A375 (cell line): ENCODE data around the gene PRR4. TPM values are rescaled to one million over a fixed set of nuclear protein-coding genes. Genes with fewer than 3 reads are reported as not detected.

Experiments
- small RNA-seq: library from RNA; depleted of rRNA; stranded (forward); fragments of <200 nt; gene quantifications from one replicate; pipeline ENCODE3, GENCODE V24; 2014
- total RNA-seq: library from RNA; depleted of rRNA; stranded (reverse); fragments of >200 nt; shearing (Covaris generic); gene quantifications from 2 replicates; pipeline ENCODE4 v1.2.3, GENCODE V29; 2014; rRNA removed

PRR4 gene, protein sequence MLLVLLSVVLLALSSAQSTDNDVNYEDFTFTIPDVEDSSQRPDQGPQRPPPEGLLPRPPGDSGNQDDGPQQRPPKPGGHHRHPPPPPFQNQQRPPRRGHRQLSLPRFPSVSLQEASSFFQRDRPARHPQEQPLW
- 9.5 and 14.6 TPM in 2 replicates for total RNA-seq

GRCh38 chr12:10849425-10849878 lies at the start of gene PRR4:
Gene PRR4, minus strand, starts transcription at chr12:10849475. Its CDS starts 38 bp downstream, at chr12:10849437.

DNA sequence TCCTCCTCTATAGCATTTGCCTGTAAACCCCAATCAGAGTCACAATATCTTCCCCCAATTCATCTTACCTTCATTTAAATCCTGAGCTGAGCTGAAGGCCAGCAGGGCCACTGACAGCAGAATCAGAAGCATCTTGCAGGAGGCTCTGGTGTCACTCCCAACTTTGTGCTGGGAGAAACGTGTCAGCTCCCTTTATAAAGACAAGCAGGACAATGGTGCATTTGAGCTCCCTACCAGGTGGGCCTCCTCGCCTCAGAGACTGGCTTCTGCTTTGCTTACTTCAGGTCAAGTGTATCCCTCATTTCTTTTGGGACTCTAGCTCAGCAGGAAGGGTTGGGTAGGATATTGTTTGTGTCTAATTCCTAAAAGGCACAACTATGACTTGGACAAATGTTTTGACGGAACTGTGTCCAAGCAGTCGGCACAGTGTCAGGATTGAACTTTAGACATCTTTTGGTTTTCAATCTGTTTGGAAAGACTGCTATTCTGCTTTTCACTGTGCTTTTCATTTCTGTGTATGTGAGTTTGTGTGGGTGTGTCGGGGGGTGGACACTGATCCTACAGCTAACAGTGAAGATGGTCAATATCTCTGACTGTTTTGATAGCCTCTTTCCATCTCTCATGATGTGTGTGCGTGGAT lies 34.9 kb upstream of the PRR4 start, which contains the start of gene PRH1:
PRH1 (minus strand) TSS at position 170 of the 640 bp plus-strand sequence; CDS start at position 132, 38 bp downstream.

DNA sequence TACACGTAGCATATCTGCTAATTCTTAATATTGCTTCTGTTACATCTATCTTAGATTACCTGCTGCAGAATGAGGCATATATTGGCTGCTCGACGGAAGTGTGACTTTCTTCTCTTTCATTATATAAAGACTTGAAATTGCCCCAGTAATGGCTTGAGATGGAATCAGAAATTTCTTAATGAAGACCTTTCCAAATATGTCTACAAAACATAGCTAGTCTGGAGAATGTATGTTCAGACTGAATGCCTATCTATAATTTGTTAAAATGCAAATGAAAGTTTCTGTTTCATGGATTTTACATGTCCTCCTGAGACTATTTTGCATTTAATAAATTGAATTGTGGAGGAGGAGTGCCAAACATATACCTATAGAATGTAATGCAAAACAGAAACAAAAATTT lies 23.0 kb downstream of the PRR4 start, which contains the start of gene TAS2R10:
TAS2R10 (minus strand) TSS at position 101 of the 400 bp plus-strand sequence; CDS start at position 12, 89 bp downstream.

DNA sequence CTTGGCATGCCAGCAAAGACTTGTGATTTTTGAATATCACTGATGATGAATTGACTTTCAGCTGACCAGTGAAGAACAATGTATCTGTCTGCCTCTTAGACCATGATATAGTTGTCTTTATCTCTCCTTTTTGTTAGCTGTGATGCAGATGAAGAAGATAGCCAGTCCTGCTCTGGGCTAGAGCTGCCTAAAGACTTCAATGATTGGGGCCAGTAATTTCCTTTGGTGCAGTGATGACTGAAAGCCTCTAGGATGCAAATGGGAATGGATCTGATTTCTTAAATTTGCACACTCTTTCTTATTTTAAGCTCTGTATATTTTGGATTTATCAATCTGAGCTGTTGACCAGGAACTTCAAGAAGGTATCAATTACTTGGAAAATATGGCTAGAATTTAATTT lies 39.2 kb downstream of the PRR4 start, which contains the start of gene TAS2R9:
TAS2R9 (minus strand) TSS at position 101 of the 400 bp plus-strand sequence; CDS start at position 8, 93 bp downstream.

DNA sequence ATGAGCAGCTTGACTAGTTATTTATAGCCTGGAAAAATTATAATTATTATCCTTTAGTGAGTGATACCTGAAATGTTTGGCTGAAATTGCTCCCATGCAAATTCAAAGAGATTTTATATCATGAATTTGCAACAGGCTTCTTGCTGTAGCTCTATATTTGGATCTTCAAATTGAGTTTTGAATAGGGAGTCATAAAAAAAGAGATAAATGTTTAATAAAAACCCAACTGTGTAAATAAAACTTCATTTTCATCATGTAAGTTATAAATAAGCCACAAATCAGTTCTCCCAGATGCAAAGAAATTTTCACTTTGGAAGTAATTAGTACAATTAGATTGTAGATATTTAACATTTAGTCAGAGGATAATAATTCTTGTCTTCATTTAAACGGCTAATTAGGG lies 42.1 kb downstream of the PRR4 start, which contains the start of gene TAS2R8:
TAS2R8 (minus strand) TSS at position 101 of the 400 bp plus-strand sequence. CDS start 306 bp downstream, outside the sequence.

GRCh38 chr12:10802587-10802986 lies 46.7 kb downstream of the PRR4 start, which contains the start of gene TAS2R7:
Gene TAS2R7, minus strand, starts transcription at chr12:10802627. Its CDS starts 57 bp downstream, at chr12:10802570.

Small RNA genes within 50 kb of the gene (small RNA-seq; reads per million reads assigned to genes)
- gene PRR4, result not detected

Other genes starting within 250 kb of the PRR4 start
- 81.4 and 111 TPM in 2 replicates for gene MAGOHB, start 235.9 kb downstream of the PRR4 start, total RNA-seq
- 0.29 and 0.87 TPM in 2 replicates for gene STYK1, start 175.4 kb downstream of the PRR4 start, total RNA-seq
- gene YBX3, start 126.2 kb downstream of the PRR4 start, total RNA-seq, result 167 and 178 TPM in 2 replicates
- gene TAS2R7, start 46.8 kb downstream of the PRR4 start, total RNA-seq, result not detected in 2 replicates
- not detected in 2 replicates for gene TAS2R8, start 42.2 kb downstream of the PRR4 start, total RNA-seq
- not detected in 2 replicates for gene TAS2R9, start 39.3 kb downstream of the PRR4 start, total RNA-seq
- 0.75 TPM in 1 of 2 replicates, not detected in the other for gene TAS2R10, start 23.1 kb downstream of the PRR4 start, total RNA-seq
- gene PRH1, start 34.8 kb upstream of the PRR4 start, total RNA-seq, result 6.1 and 15.7 TPM in 2 replicates
- gene TAS2R13, start 60.1 kb upstream of the PRR4 start, total RNA-seq, result 0.24 and 0.79 TPM in 2 replicates
- 0.91 and 0.98 TPM in 2 replicates for gene PRH2, start 79.8 kb upstream of the PRR4 start, total RNA-seq
- gene TAS2R14, start 89.8 kb upstream of the PRR4 start, total RNA-seq, result 1.5 and 2.2 TPM in 2 replicates
- 0.48 and 0.87 TPM in 2 replicates for gene TAS2R50, start 137.4 kb upstream of the PRR4 start, total RNA-seq
- gene TAS2R20, start 148.8 kb upstream of the PRR4 start, total RNA-seq, result 0.24 and 0.91 TPM in 2 replicates
- 1.5 and 3.2 TPM in 2 replicates for gene TAS2R19, start 173.1 kb upstream of the PRR4 start, total RNA-seq
- 1.1 and 1.2 TPM in 2 replicates for gene TAS2R31, start 181.9 kb upstream of the PRR4 start, total RNA-seq
- gene TAS2R46, start 212.8 kb upstream of the PRR4 start, total RNA-seq, result 0.38 and 0.61 TPM in 2 replicates
- not detected in 2 replicates for gene TAS2R43, start 242.8 kb upstream of the PRR4 start, total RNA-seq